ENCODE measurements around the gene EIF2B2. TPM values are rescaled to one million over a fixed set of nuclear protein-coding genes. Genes with fewer than 3 reads are reported as not detected.

The EIF2B2 gene
- total and polyA plus RNA-seq, 9 of the 15 experiments (the other 6 are each of a cell fraction or from before 2014, with no cell fraction given) = 10.6 to 94.1 (median 38.9) TPM

GRCh38 chr14:74974364-74975058 is 28.2 kb upstream of the EIF2B2 start (continued):
- no peak for TF ChIP-seq SAP30 (IDR thresholded peaks at IDR 0.05; ENCODE audit: borderline replicate concordance, insufficient read depth, low read depth, low read length, poor library complexity, severe bottlenecking)
- no peak for TF ChIP-seq ZFP1 (CRISPR knock-in tag; IDR thresholded peaks at IDR 0.05)
- TF ChIP-seq PRMT5 (CRISPR knock-in tag; IDR thresholded peaks at IDR 0.05) = no peak

- in situ Hi-C loops (cut with MboI) = no loop called here
- H3K4me3 ChIP-seq = no peak overlapping the region
- no peak overlapping the region for H3K9ac ChIP-seq (ENCODE audit: insufficient read depth in 1 of 2, low read depth in 2 of 2, low read length in 2 of 2)
- ChIA-PET CTCF (ENCODE audit: low intra/inter-chr PET ratio) (no interaction called here), POLR2A (interaction anchor here (0.9 kb wide), 1 partner anchor 683 kb away, joined by 3 read pairs; no protein-coding TSS in a partner anchor)
- no peaks in the 10 kb centered on the region for H3K27me3 ChIP-seq (ENCODE audit: control insufficient read depth in 2 of 2, insufficient read depth in 2 of 2, low read length in 2 of 2)
- H3K4me2 ChIP-seq (ENCODE audit: insufficient read depth, low read length) = no peak overlapping the region
- H3K36me3 ChIP-seq (ENCODE audit: control insufficient read depth, insufficient read depth, low read length) = no peaks in the 10 kb centered on the region
- no peaks in the 10 kb centered on the region for H4K20me1 ChIP-seq (replicated peaks; ENCODE audit: control insufficient read depth, insufficient read depth, low read length)
- intact Hi-C loops (cut with micrococcal nuclease) = no loop called here
- H3K4me1 ChIP-seq (replicated peaks in 1 of 2; ENCODE audit: control insufficient read depth in 2 of 2, insufficient read depth in 2 of 2, low read length in 2 of 2) = peaks cover 0 to 24% of the 10 kb centered on the region in 2 experiments; a peak in 2 of 5 replicates
- no peaks in the 10 kb centered on the region for H3K9me3 ChIP-seq (replicated peaks; ENCODE audit: control insufficient read depth, insufficient read depth, low read depth, low read length)
- no peaks in the 10 kb centered on the region for H3K9me1 ChIP-seq (ENCODE audit: control insufficient read depth, insufficient read depth, low read length)
- H3K79me2 ChIP-seq (ENCODE audit: control insufficient read depth, insufficient read depth, low read length) = no peaks in the 10 kb centered on the region
- H3K27ac ChIP-seq (ENCODE audit: extremely low read depth, low read depth, low read length) = no peak overlapping the region
- 43% methylated on average over 5 of the region's 12 CpGs for WGBS (ENCODE audit: insufficient coverage, low coverage, missing lambda C conversion rate)
- no TSS peak for BruUV-seq (replicated peaks)
- ATAC-seq = no peak
- no peak overlapping the region for H2AFZ ChIP-seq (ENCODE audit: low read depth, low read length)
- no peak for FAIRE-seq
- DNase-seq (ENCODE audit: extremely low read depth in 1 of 4, low spot score in 3 of 4) = no peak
- TF ChIP-seq JUNB (CRISPR knock-in tag; conservative IDR thresholded peaks at IDR 0.05) = no peak
- TF ChIP-seq PPARD (CRISPR knock-in tag; IDR thresholded peaks at IDR 0.05) = no peak
Observed at GRCh38 chr14:74975059-74975810, 27.5 kb upstream of the EIF2B2 start.
